RPMI8226 (cell line): Measurements from ENCODE around the gene PEPD.
"Not testable (repeated sequence)": the region's sequence is repeated elsewhere in the genome, so short reads cannot be mapped to it uniquely, and the experiment has no call there.

Source experiments
- DNase-seq: peaks from one replicate; pipeline ENCODE4 v3.0.0-alpha.2; 2015

The PEPD gene

GRCh38 chr19:33496038-33496895 lies 25.3 kb downstream of the PEPD start:
- no peak for DNase-seq

GRCh38 chr19:33493401-33494275 lies 28.0 kb downstream of the PEPD start:
- no peak for DNase-seq

DNA sequence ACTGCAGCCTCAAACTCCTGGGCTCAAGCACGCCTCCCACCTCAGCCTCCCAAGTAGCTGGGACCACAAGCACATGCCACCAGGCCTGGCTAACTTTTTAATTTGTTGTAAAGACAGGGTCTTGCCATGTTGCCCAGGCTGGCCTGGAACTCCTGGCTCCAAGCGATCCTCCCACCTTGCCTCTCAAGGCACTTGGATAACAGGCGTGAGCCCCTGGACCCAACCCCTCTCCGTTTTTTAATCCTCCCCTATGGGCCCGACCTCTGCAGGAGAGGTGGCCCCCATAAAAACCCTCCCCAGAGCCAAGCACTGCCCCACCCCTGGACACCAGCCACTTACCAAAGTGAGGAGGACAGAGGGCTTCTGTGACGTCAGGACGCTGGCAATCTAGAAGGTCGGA lies 28.6 kb downstream of the PEPD start:
- DNase-seq: no peak

DNA sequence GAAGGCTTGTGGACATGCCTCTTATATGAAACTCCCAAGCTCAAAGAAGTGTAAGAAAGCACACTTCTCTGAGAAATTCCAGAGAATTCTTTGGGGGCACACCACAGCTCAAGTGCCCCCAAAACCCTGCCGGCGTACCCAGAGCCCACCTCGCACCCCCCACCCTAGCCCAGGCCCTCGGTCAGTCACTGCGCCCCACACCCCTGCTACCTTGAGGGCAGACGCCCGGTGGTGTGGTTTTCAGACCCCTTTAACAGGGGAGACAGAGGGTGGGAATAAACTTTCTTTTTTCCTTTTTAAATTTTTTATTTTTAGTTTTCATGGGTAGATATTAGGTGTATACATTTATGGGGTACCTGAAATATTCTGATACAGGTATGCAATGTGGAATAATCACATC lies 29.5 kb downstream of the PEPD start:
- no peak for DNase-seq

DNA sequence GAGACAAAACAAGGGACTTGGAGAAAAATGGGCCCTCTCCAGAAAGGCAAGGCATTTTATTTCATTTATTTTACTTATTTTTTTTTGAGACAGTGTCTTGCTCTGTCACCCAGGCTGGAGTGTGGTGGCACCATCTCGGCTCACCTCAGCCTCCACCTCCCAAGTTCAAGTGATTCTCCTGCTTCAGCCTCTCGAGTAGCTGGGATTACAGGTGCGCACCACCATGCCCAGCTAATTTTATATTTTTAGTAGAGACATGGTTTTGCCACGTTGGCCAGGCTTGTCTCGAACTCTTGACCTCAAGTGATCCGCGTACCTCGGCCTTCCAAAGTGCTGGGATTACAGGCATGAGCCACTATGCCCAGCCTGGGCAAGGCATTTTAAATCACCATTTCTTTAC lies 31.0 kb downstream of the PEPD start:
- not testable (repeated sequence) for DNase-seq

- DNase-seq: no peak
These were observed 31.5 kb downstream of the PEPD start for GRCh38 chr19:33490041-33490451.

DNA sequence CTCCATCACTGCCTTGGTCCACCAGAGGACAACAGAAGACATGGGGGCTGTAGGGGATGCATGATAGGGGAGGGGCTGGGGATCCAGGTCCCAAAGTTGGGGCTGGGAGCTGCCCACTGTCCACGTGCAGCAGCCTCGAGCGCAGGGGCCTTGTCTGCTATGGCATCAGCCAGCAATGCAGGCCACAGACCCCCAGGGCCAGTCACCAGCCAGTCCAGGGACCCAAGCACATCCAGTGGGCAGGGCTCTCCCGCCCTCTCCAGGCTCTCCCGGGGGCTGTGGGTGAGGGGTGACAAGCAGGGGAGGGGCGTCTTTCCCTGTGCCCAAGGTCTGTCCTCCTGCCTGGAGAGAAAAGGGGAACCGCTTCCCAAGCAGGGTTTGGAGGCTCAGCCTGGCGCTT lies 32.8 kb downstream of the PEPD start:
- no peak for DNase-seq

- DNase-seq: no peak
These were observed 33.4 kb downstream of the PEPD start for GRCh38 chr19:33487901-33488800.

- no peak for DNase-seq
These were observed 34.4 kb downstream of the PEPD start for GRCh38 chr19:33486936-33487811.

DNA sequence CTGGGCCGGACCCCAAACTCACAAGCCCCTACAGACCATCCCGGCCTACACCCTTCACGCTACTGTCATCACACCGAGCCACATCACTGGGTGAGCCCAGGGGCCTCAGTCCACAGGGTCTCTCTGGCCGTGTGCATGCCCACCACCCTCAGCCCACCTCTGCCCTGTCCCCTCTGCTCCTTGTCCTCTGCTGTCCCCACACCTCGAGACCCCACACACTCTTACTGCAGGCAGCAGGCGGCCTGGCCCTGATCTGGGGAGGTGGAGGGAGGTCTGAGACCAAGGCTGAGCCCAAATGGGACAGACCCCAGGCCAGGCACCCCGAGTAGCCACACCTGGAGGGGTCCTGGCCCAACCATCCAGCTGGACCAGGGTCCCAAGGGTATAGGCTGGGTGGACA lies 35.2 kb downstream of the PEPD start:
- DNase-seq: no peak

DNA sequence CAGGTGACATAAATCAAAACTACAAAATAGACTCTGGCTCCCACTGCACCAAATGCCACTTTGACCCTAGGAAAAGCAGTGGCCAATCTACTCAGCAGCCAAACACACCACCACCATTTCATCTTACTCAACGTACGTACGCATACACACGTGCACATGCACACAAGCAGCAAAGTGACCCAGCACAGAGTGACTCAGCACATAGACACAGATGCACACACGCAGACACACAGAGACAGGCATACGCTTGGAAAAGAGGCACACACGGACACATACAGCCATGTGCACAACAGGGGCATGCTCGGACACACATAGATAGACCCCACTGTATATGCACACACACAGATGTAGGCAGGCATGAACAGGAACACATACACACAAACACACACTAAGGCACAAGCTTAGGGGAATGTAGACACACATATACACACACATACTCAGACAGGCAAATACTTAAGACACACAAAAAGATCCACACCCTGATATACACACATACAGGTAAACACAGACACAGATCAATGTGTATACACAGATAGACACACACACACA lies 37.3 kb downstream of the PEPD start:
- no peak for DNase-seq

GRCh38 chr19:33482476-33482875 lies 39.1 kb downstream of the PEPD start:
- DNase-seq: no peak

- no peak for DNase-seq
These were observed 39.7 kb downstream of the PEPD start for GRCh38 chr19:33481863-33482262.

DNA sequence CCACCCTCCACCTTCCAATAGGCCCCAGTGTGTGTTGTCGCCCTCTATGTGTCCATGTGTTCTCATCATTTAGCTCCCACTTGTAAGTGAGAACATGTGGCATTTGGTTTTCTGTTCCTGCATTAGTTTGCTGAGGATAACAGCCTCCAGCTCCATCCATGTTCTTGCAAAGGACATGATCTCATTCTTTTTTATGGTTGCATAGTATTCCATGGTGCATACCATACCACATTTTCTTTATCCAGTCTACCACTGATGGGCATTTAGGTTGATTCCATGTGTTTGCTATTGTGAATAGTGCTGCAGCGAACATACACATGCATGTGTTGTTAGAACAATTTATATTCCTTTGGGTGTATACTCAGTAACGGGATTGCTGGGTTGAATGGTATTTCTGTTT lies 42.0 kb downstream of the PEPD start:
- DNase-seq: not testable (repeated sequence)

GRCh38 chr19:33477781-33478180 lies 43.8 kb downstream of the PEPD start:
- no peak for DNase-seq

DNA sequence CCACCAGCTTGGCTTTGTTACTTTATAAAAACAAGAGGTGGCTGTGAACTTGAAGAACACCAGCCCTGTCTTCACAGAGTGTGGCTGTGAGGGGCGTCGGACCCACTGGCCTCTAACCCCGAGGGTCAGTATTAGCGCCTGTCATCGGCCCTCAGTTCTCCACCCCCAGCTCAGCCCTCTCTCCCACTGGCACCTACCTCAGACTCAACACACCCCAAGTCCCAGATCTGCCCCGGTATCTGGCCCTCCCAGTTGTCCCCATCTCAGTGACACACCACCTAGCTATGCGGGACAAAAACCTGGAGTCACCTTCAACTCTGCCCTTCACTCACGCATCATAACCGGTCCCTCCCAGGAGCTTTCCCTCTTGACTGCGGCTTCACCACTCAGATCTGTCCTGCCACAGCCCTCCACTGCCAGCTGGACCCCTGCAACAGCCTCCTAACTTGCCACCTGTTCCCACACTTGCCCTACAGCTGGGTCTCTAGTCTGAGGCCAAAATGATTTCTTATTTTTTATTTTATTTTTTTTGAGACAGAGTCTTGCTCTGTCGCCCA lies 45.4 kb downstream of the PEPD start:
- no peak for DNase-seq

GRCh38 chr19:33473653-33474305 lies 47.8 kb downstream of the PEPD start:
- DNase-seq: no peak

GRCh38 chr19:33472691-33473652 lies 48.6 kb downstream of the PEPD start:
- no peak for DNase-seq

DNA sequence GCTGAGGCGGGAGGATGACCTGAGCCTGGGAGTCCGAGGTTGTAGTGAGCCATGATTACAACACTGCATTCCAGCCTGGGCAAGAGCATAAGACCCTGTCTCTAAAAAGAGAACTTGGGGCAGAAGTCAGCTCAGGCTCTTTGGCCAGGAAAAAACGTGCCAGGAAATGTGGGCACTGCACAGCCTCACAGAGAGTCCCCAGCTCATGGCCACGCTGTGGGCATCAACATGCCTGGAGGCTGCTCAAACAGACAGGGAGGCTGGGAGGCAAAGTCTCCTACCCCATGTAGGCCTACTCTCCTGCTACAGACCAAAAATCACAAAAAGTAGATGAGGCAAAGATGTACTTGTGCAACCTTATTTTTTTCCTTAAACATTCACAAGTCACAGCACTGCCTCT lies 49.4 kb downstream of the PEPD start:
- no peak for DNase-seq
